ENCODE data around the gene DUSP8. TPM values are rescaled to one million over a fixed set of nuclear protein-coding genes. Genes with fewer than 3 reads are reported as not detected.
"Not testable (repeated sequence)": the region's sequence is repeated elsewhere in the genome, so short reads cannot be mapped to it uniquely, and the experiment has no call there.

Gene DUSP8
- total RNA-seq, 1 donor from 2014 or later = 2.4 TPM

- intact Hi-C loops (cut with micrococcal nuclease) = loop anchor here (10.0 kb wide), 1 partner anchor 402 kb away; no protein-coding TSS in a partner anchor
- Mint-ChIP-seq H3K36me3 (ENCODE audit: low read depth) (peaks cover 2% of the 10 kb centered on the region), H3K9me3 (no peaks in the 10 kb centered on the region), H3K27me3 (ENCODE audit: insufficient read depth) (no peaks in the 10 kb centered on the region), H3K4me3 (no peak overlapping the region), H3K27ac (no peak overlapping the region), H3K4me1 (ENCODE audit: low read depth) (peaks cover 6% of the 10 kb centered on the region)
- DNase-seq (ENCODE audit: low spot score) = no peak
Observed at GRCh38 chr11:1516273-1517067, 55.6 kb downstream of the DUSP8 start.

GRCh38 chr11:1515082-1516060 lies 56.7 kb downstream of the DUSP8 start:
- no peaks in the 10 kb centered on the region for H3K9me3 Mint-ChIP-seq
- H3K36me3 Mint-ChIP-seq (ENCODE audit: low read depth) = peaks cover 2% of the 10 kb centered on the region
- intact Hi-C loops (cut with micrococcal nuclease) = loop anchor here (1.0 to 10.0 kb wide), 3 partner anchors 251 to 401 kb away; no protein-coding TSS in a partner anchor
- no peaks in the 10 kb centered on the region for H3K27me3 Mint-ChIP-seq (ENCODE audit: insufficient read depth)
- peaks cover 6% of the 10 kb centered on the region for H3K4me1 Mint-ChIP-seq (ENCODE audit: low read depth)
- no peak overlapping the region for H3K27ac Mint-ChIP-seq
- no peak overlapping the region for H3K4me3 Mint-ChIP-seq
- DNase-seq (ENCODE audit: low spot score) = peak; percentile 43

- no peak overlapping the region for H3K4me3 Mint-ChIP-seq
- peaks cover 2% of the 10 kb centered on the region for H3K36me3 Mint-ChIP-seq (ENCODE audit: low read depth)
- H3K27me3 Mint-ChIP-seq (ENCODE audit: insufficient read depth) = no peaks in the 10 kb centered on the region
- no peak overlapping the region for H3K27ac Mint-ChIP-seq
- H3K4me1 Mint-ChIP-seq (ENCODE audit: low read depth) = peaks cover 6% of the 10 kb centered on the region
- no peaks in the 10 kb centered on the region for H3K9me3 Mint-ChIP-seq
- intact Hi-C loops (cut with micrococcal nuclease) = loop anchor here (1.0 to 10.0 kb wide), 3 partner anchors 250 to 400 kb away; no protein-coding TSS in a partner anchor
- DNase-seq (ENCODE audit: low spot score) = no peak
Observed at GRCh38 chr11:1514336-1515061, 57.6 kb downstream of the DUSP8 start.

- Mint-ChIP-seq H3K4me3 (no peak overlapping the region), H3K27me3 (ENCODE audit: insufficient read depth) (no peaks in the 10 kb centered on the region)
- intact Hi-C loops (cut with micrococcal nuclease) = loop anchor here (10.0 kb wide), 1 partner anchor 399 kb away; no protein-coding TSS in a partner anchor
Observed at GRCh38 chr11:1513326-1514296, 58.5 kb downstream of the DUSP8 start.

GRCh38 chr11:1512531-1513258 lies 59.4 kb downstream of the DUSP8 start:
- not testable (repeated sequence) for H3K27me3 Mint-ChIP-seq (ENCODE audit: insufficient read depth); H3K27ac Mint-ChIP-seq; H3K4me1 Mint-ChIP-seq (ENCODE audit: low read depth); H3K4me3 Mint-ChIP-seq; DNase-seq (ENCODE audit: low spot score); H3K9me3 Mint-ChIP-seq; H3K36me3 Mint-ChIP-seq (ENCODE audit: low read depth)
- intact Hi-C loops (cut with micrococcal nuclease) = loop anchor here (10.0 kb wide), 1 partner anchor 398 kb away; no protein-coding TSS in a partner anchor

More at GRCh38 chr11:1513326-1514296, 58.5 kb downstream of the DUSP8 start:
- Mint-ChIP-seq H3K4me1 (ENCODE audit: low read depth) (peaks cover 6% of the 10 kb centered on the region), H3K9me3 (no peaks in the 10 kb centered on the region), H3K36me3 (ENCODE audit: low read depth) (peaks cover 2% of the 10 kb centered on the region), H3K27ac (no peak overlapping the region)
- DNase-seq (ENCODE audit: low spot score) = no peak

- intact Hi-C loops (cut with micrococcal nuclease) = loop anchor here (10.0 kb wide), 1 partner anchor 397 kb away; no protein-coding TSS in a partner anchor
- Mint-ChIP-seq H3K36me3 (ENCODE audit: low read depth) (peaks cover 2% of the 10 kb centered on the region), H3K4me3 (no peak overlapping the region), H3K27ac (no peak overlapping the region), H3K4me1 (ENCODE audit: low read depth) (peaks cover 6% of the 10 kb centered on the region), H3K9me3 (no peaks in the 10 kb centered on the region), H3K27me3 (ENCODE audit: insufficient read depth) (no peaks in the 10 kb centered on the region)
- no peak for DNase-seq (ENCODE audit: low spot score)
Observed at GRCh38 chr11:1511937-1512496, 60.1 kb downstream of the DUSP8 start.

GRCh38 chr11:1510928-1511327 lies 61.1 kb downstream of the DUSP8 start:
- no peaks in the 10 kb centered on the region for H3K27me3 Mint-ChIP-seq (ENCODE audit: insufficient read depth)
- peaks cover 2% of the 10 kb centered on the region for H3K36me3 Mint-ChIP-seq (ENCODE audit: low read depth)
- no peak overlapping the region for H3K27ac Mint-ChIP-seq
- intact Hi-C loops (cut with micrococcal nuclease) = loop anchor here (10.0 kb wide), 1 partner anchor 396 kb away; no protein-coding TSS in a partner anchor
- H3K4me1 Mint-ChIP-seq (ENCODE audit: low read depth) = no peaks in the 10 kb centered on the region
- no peak for DNase-seq (ENCODE audit: low spot score)
- no peaks in the 10 kb centered on the region for H3K9me3 Mint-ChIP-seq
- H3K4me3 Mint-ChIP-seq = no peak overlapping the region

- not testable (repeated sequence) for DNase-seq (ENCODE audit: low spot score); H3K4me3 Mint-ChIP-seq; H3K27ac Mint-ChIP-seq; H3K27me3 Mint-ChIP-seq (ENCODE audit: insufficient read depth); H3K4me1 Mint-ChIP-seq (ENCODE audit: low read depth); H3K9me3 Mint-ChIP-seq; H3K36me3 Mint-ChIP-seq (ENCODE audit: low read depth)
- intact Hi-C loops (cut with micrococcal nuclease) = loop anchor here (10.0 kb wide), 1 partner anchor 396 kb away; no protein-coding TSS in a partner anchor
Observed at GRCh38 chr11:1510351-1510750, 61.7 kb downstream of the DUSP8 start.

- no peak for DNase-seq (ENCODE audit: low spot score)
- peaks cover 2% of the 10 kb centered on the region for H3K36me3 Mint-ChIP-seq (ENCODE audit: low read depth)
- no peak overlapping the region for H3K27ac Mint-ChIP-seq
- H3K4me1 Mint-ChIP-seq (ENCODE audit: low read depth) = no peaks in the 10 kb centered on the region
- H3K9me3 Mint-ChIP-seq = no peaks in the 10 kb centered on the region
- no peaks in the 10 kb centered on the region for H3K27me3 Mint-ChIP-seq (ENCODE audit: insufficient read depth)
- H3K4me3 Mint-ChIP-seq = no peak overlapping the region
- intact Hi-C loops (cut with micrococcal nuclease) = loop anchor here (10.0 kb wide), 1 partner anchor 395 kb away; no protein-coding TSS in a partner anchor
Observed at GRCh38 chr11:1509626-1510255, 62.3 kb downstream of the DUSP8 start.

- no peaks in the 10 kb centered on the region for H3K27me3 Mint-ChIP-seq (ENCODE audit: insufficient read depth)
- H3K4me3 Mint-ChIP-seq = no peak overlapping the region
- no peak for DNase-seq (ENCODE audit: low spot score)
- H3K36me3 Mint-ChIP-seq (ENCODE audit: low read depth) = peaks cover 2% of the 10 kb centered on the region
- no peak overlapping the region for H3K27ac Mint-ChIP-seq
- no peaks in the 10 kb centered on the region for H3K9me3 Mint-ChIP-seq
- intact Hi-C loops (cut with micrococcal nuclease) = no loop called here
- no peaks in the 10 kb centered on the region for H3K4me1 Mint-ChIP-seq (ENCODE audit: low read depth)
Observed at GRCh38 chr11:1508986-1509385, 63.1 kb downstream of the DUSP8 start.

All from activated T-helper 1 cell treated with anti-CD3 and anti-CD28 coated beads, Interleukin-12 subunit alpha, Interleukin-12 subunit beta, Interleukin-2, Interleukin-4 antibody, amounts not matched to agents 30 ng/mL and 10 ng/mL and 1 ng/mL, durations not matched to agents 14 hours and 24 hours and 36 hours (primary cell).